ENCODE data around the gene APBA1.
"Not testable (repeated sequence)": the region's sequence is repeated elsewhere in the genome, so short reads cannot be mapped to it uniquely, and the experiment has no call there.

APBA1 gene

GRCh38 chr9:69604568-69605219, 67.5 kb downstream of the APBA1 start:
- DNase-seq, result no peak

GRCh38 chr9:69603656-69604055, 68.5 kb downstream of the APBA1 start:
- DNase-seq, result no peak

GRCh38 chr9:69602773-69603172, 69.4 kb downstream of the APBA1 start:
- no peak for DNase-seq

GRCh38 chr9:69601698-69602097, 70.5 kb downstream of the APBA1 start:
- no peak for DNase-seq

GRCh38 chr9:69600314-69601047, 71.7 kb downstream of the APBA1 start:
- DNase-seq, result no peak

- no peak for DNase-seq
These were observed 72.8 kb downstream of the APBA1 start for GRCh38 chr9:69599232-69599971.

- not testable (repeated sequence) for DNase-seq
These were observed 75.3 kb downstream of the APBA1 start for GRCh38 chr9:69596906-69597305.

GRCh38 chr9:69594180-69594579, 78.0 kb downstream of the APBA1 start:
- no peak for DNase-seq

- DNase-seq, result no peak
These were observed 78.4 kb downstream of the APBA1 start for GRCh38 chr9:69593756-69594155.

- no peak for DNase-seq
These were observed 78.9 kb downstream of the APBA1 start for GRCh38 chr9:69593301-69593700.

- DNase-seq, result peak in 4 of 14 donors; percentile 21 to 96 (median 30)
These were observed 81.9 kb downstream of the APBA1 start for GRCh38 chr9:69590266-69590665.

GRCh38 chr9:69589156-69589555, 83.0 kb downstream of the APBA1 start:
- DNase-seq, result no peak

- peak in 1 of 14 donors; percentile 88 for DNase-seq
These were observed 86.6 kb downstream of the APBA1 start for GRCh38 chr9:69585571-69585970.

- DNase-seq, result peak in 1 of 14 donors; percentile 16
These were observed 87.4 kb downstream of the APBA1 start for GRCh38 chr9:69584759-69585158.

- DNase-seq, result peak in 1 of 14 donors; percentile 28
These were observed 88.4 kb downstream of the APBA1 start for GRCh38 chr9:69583645-69584234.

- no peak for DNase-seq
These were observed 89.5 kb downstream of the APBA1 start for GRCh38 chr9:69582544-69583297.

- DNase-seq, result no peak
These were observed 90.2 kb downstream of the APBA1 start for GRCh38 chr9:69582018-69582417.

GRCh38 chr9:69580582-69581214, 91.5 kb downstream of the APBA1 start:
- DNase-seq, result no peak

- DNase-seq, result no peak
These were observed 92.2 kb downstream of the APBA1 start for GRCh38 chr9:69579760-69580581.

GRCh38 chr9:69579032-69579758, 93.0 kb downstream of the APBA1 start:
- no peak for DNase-seq

All from C1 segment of cervical spinal cord (tissue), 14 donors.